ENCODE measurements around the gene SLC22A4. TPM values are rescaled to one million over a fixed set of nuclear protein-coding genes. Genes with fewer than 3 reads are reported as not detected.
A peak's percentile ranks its signal among the peaks of the same experiment; 100 is the strongest.

Gene SLC22A4
- total RNA-seq, 1 donor from 2014 or later = 1.3 TPM

GRCh38 chr5:132253008-132253441 is 41.2 kb upstream of the SLC22A4 start:
- TF ChIP-seq, protein P1, sequence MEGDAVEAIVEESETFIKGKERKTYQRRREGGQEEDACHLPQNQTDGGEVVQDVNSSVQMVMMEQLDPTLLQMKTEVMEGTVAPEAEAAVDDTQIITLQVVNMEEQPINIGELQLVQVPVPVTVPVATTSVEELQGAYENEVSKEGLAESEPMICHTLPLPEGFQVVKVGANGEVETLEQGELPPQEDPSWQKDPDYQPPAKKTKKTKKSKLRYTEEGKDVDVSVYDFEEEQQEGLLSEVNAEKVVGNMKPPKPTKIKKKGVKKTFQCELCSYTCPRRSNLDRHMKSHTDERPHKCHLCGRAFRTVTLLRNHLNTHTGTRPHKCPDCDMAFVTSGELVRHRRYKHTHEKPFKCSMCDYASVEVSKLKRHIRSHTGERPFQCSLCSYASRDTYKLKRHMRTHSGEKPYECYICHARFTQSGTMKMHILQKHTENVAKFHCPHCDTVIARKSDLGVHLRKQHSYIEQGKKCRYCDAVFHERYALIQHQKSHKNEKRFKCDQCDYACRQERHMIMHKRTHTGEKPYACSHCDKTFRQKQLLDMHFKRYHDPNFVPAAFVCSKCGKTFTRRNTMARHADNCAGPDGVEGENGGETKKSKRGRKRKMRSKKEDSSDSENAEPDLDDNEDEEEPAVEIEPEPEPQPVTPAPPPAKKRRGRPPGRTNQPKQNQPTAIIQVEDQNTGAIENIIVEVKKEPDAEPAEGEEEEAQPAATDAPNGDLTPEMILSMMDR (conservative IDR thresholded peaks at IDR 0.05) = no peak
- Mint-ChIP-seq H3K27me3 (no peaks in the 10 kb centered on the region), H3K4me1 (ENCODE audit: unreplicated experiment) (no peaks in the 10 kb centered on the region), H3K27ac (peak overlapping the region; percentile 80), H3K4me3 (no peak overlapping the region), H3K36me3 (no peaks in the 10 kb centered on the region), H3K9me3 (no peaks in the 10 kb centered on the region)
- DNase-seq (ENCODE audit: extremely low spot score, unreplicated experiment) = no peak

DNA sequence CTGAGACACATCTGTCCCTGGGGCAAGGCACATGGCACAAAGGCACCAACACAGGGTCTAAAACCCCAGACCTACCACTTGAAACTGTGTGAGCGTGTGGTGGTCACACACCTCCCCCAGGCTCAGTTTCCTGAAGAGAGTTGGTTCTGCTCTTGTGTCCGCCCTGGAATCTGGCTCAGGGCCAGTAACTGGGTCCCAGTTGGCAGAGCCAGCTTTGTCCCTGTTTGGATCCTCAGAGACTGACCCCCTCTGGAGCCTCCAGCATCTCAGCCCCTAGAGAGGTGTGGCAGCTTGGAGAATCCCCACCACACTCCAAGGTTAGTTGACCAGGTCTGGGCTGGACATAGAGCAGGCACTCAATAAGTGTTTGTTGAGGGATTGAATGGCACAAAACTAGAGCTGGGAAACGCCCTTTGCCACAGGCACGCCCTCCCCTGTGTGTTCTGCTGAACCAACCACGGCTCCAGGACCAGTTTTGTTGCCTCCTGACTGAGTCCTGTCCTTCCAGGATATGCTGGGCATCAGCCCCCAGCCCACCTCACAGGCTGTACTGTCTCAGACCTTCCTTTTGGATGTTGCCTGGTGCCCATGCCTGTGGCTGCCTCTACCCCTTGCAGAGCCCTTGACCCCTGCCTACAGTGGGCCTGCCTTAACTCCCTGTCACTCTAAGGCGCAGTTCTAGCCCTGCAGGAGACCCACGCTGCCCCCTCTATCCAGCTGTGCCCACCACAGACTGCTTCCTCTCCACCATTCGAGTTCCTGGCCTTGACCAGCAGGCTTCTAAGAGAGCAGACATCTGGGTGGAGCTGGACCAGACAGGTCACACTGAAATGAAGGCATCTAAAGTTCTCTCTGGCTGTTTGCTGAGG is 40.5 kb upstream of the SLC22A4 start:
- Mint-ChIP-seq H3K27ac (peak overlapping the region; percentile 80), H3K9me3 (no peaks in the 10 kb centered on the region), H3K36me3 (no peaks in the 10 kb centered on the region), H3K4me1 (ENCODE audit: unreplicated experiment) (no peaks in the 10 kb centered on the region), H3K4me3 (peak overlapping the region; percentile 36), H3K27me3 (no peaks in the 10 kb centered on the region)
- no peak for DNase-seq (ENCODE audit: extremely low spot score, unreplicated experiment)
- TF ChIP-seq, protein P1 (conservative IDR thresholded peaks at IDR 0.05) = no peak

- Mint-ChIP-seq H3K27ac (peak overlapping the region; percentile 66), H3K9me3 (no peaks in the 10 kb centered on the region), H3K4me1 (ENCODE audit: unreplicated experiment) (peaks cover 6% of the 10 kb centered on the region), H3K4me3 (no peak overlapping the region), H3K27me3 (no peaks in the 10 kb centered on the region), H3K36me3 (no peaks in the 10 kb centered on the region)
- no peak for DNase-seq (ENCODE audit: extremely low spot score, unreplicated experiment)
- TF ChIP-seq, protein P1 (conservative IDR thresholded peaks at IDR 0.05) = no peak
Measured at GRCh38 chr5:132254321-132254977, 39.7 kb upstream of the SLC22A4 start.

DNA sequence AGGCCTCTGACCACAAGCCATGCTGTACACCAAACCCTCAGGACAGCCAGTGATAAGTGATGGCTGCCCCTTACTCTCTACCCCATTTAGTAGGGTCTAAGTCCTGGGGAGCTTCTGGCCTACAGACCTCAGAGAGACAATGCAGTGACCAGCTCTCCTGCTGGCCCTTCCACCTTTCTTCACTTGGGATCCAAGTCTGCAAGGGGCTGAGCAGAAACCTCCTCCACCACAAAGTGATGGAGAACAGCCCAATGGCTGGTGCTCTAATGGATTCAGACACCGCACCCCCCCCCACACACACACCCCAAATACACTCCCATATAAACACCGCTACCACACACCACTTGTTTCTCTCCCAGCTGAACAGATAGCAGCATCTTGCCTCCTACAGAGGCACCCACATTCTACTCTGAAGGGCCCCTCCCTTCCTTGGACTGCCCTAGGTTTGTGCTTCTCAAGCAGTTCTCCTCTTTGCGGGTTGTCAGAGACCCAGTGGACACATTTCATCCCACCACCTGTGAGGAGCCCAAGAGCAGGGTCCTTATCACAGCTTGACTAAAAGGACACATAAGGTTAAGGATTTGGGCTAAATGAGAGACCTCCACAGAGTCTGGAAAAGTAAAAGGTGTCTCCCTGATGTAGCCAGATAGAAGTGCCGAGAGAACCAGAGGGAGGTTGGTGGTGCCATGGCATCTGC is 38.0 kb upstream of the SLC22A4 start:
- H3K9me3 Mint-ChIP-seq = no peaks in the 10 kb centered on the region
- H3K27me3 Mint-ChIP-seq = no peaks in the 10 kb centered on the region
- peaks cover 20% of the 10 kb centered on the region for H3K4me1 Mint-ChIP-seq (ENCODE audit: unreplicated experiment)
- H3K27ac Mint-ChIP-seq = peak overlapping the region; percentile 43
- peaks cover 6% of the 10 kb centered on the region for H3K36me3 Mint-ChIP-seq
- peak overlapping the region; percentile 85 for H3K4me3 Mint-ChIP-seq
- peak; percentile 27 for DNase-seq (ENCODE audit: extremely low spot score, unreplicated experiment)
- TF ChIP-seq, protein P1 (conservative IDR thresholded peaks at IDR 0.05) = no peak

GRCh38 chr5:132256783-132257130 is 37.4 kb upstream of the SLC22A4 start:
- TF ChIP-seq, protein P1 (conservative IDR thresholded peaks at IDR 0.05) = no peak
- H3K27me3 Mint-ChIP-seq = no peaks in the 10 kb centered on the region
- DNase-seq (ENCODE audit: extremely low spot score, unreplicated experiment) = no peak
- peak overlapping the region; percentile 85 for H3K4me3 Mint-ChIP-seq
- peak overlapping the region; percentile 43 for H3K27ac Mint-ChIP-seq
- H3K36me3 Mint-ChIP-seq = peaks cover 8% of the 10 kb centered on the region
- H3K9me3 Mint-ChIP-seq = no peaks in the 10 kb centered on the region
- H3K4me1 Mint-ChIP-seq (ENCODE audit: unreplicated experiment) = peaks cover 21% of the 10 kb centered on the region

Measured in type B pancreatic cell (in vitro differentiated cells).